Activated CD4-positive, alpha-beta T cell treated with anti-CD3 and anti-CD28 coated beads, Interleukin-2, amount 10 ng/mL, durations not matched to agents 24 days and 14 days (primary cell): ENCODE measurements around the gene CNOT9. TPM values are rescaled to one million over a fixed set of nuclear protein-coding genes. Genes with fewer than 3 reads are reported as not detected.
A peak's percentile ranks its signal among the peaks of the same experiment; 100 is the strongest.
"Not testable (repeated sequence)": the region's sequence is repeated elsewhere in the genome, so short reads cannot be mapped to it uniquely, and the experiment has no call there.

Source experiments
- DNase-seq: peaks from one replicate; pipeline ENCODE4 v3.0.0; 2022
- H3K27ac Mint-ChIP-seq: one replicate; pipeline ENCODE4 v1.8.0; 2022; ENCODE audit warnings: mild to moderate bottlenecking, mixed read lengths
- H3K27me3 Mint-ChIP-seq: one replicate; pipeline ENCODE4 v1.8.0; 2022; ENCODE audit warnings: mixed read lengths
- H3K36me3 Mint-ChIP-seq: one replicate; pipeline ENCODE4 v1.8.0; 2022; ENCODE audit warnings: low read depth, mild to moderate bottlenecking, mixed read lengths
- H3K4me1 Mint-ChIP-seq: one replicate; pipeline ENCODE4 v1.8.0; 2021; ENCODE audit warnings: mixed read lengths
- H3K4me3 Mint-ChIP-seq: one replicate; pipeline ENCODE4 v1.8.0; 2022; ENCODE audit warnings: mild to moderate bottlenecking, moderate library complexity, mixed read lengths
- H3K9me3 Mint-ChIP-seq: one replicate; pipeline ENCODE4 v1.8.0; 2021; ENCODE audit warnings: mixed read lengths
- intact Hi-C: fragments of 100-400 bp; cut with micrococcal nuclease; formaldehyde crosslinking; loops from one replicate; pipeline ENCODE4 v1.15.1; 2023
- total RNA-seq: library from RNA; stranded (reverse); gene quantifications from 2 replicates; pipeline ENCODE4 v1.2.3, GENCODE V29; 2022

CNOT9 gene, protein sequence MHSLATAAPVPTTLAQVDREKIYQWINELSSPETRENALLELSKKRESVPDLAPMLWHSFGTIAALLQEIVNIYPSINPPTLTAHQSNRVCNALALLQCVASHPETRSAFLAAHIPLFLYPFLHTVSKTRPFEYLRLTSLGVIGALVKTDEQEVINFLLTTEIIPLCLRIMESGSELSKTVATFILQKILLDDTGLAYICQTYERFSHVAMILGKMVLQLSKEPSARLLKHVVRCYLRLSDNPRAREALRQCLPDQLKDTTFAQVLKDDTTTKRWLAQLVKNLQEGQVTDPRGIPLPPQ
- 131 and 134 TPM in 2 replicates for total RNA-seq

DNA sequence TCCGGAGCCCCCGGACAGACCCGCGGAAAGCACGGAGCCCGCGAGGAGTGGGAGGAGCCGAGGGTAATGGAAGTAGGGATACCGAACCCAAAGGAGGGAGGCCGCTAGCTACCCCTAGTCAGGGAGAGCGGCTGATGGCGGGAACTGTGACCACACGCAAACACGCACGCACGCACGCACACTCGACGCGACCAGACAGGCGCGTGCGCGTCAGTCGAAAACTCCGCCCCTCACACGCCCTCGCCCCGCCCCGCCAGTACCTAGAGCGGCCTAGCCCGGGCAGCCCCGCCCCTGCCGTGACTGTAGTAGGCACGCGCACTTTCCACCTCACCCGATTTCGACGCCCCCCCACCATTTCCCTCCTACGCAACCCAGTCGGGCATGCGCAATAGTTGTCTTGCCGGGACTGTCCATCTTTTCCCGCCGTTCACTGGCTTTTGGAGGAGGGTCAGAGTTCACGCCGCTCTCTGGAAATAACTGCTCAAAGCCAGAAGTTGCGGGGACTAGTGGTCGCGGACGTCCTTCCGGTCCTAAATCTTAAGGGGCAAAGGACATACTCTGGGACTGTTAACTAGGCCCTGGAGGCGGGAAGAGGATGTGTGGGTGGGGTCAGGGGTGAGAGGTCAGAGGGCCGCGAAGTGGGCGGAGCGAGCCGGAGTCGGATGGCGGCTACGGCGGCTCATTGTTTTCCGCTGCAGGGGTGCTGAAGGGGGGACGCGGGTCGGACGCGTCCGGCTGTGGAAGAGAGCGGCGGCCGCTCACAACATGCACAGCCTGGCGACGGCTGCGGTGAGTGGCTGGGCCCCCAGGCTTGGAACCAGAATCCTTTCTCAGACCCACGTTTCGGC lies at the start of gene CNOT9, which contains the start of gene USP37:
TSS of gene CNOT9 (plus strand) at position 650 of the 848 bp plus-strand sequence. CDS start at position 766, 116 bp downstream.
TSS of gene USP37 (minus strand) at position 162 of the 848 bp plus-strand sequence. CDS start 9,698 bp downstream, outside the sequence.
- Mint-ChIP-seq H3K36me3 (peaks cover 56% of the 10 kb centered on the region), H3K27me3 (no peaks in the 10 kb centered on the region), H3K9me3 (no peaks in the 10 kb centered on the region), H3K27ac (peak within 1 kb of the TSS; percentile 100), H3K4me3 (peak within 1 kb of the TSS; percentile 93), H3K4me1 (peaks cover 52% of the 10 kb centered on the region)
- DNase-seq: peak; percentile 100
- intact Hi-C loops: loop anchor here (1.0 to 5.0 kb wide), 13 partner anchors 14 to 684 kb away; partner anchors contain the start of genes AAMP, ARPC2, BCS1L and CNPPD1

DNA sequence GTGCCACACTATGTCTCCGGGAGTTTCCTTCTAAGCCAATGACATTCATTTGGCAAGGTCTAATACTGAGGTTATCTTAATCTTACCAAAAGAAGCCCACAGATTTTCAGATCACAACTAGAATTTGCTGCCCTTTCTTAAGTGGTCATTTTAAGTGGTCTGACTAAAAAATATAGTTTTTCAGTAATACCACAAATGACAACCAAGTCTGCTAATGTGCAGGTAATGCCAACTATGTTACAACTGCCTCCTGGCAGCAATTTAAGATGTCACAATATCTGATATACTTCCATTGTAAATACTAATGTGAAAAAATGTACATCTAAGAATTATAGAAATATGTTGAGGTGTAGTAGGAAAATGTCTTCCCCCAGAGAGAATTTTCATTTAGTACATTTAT lies 49.8 kb upstream of the CNOT9 start:
- DNase-seq: no peak
- peaks cover 55% of the 10 kb centered on the region for H3K36me3 Mint-ChIP-seq
- no peak overlapping the region for H3K4me3 Mint-ChIP-seq
- no peaks in the 10 kb centered on the region for H3K27me3 Mint-ChIP-seq
- intact Hi-C loops: loop anchor here (5.0 kb wide), 2 partner anchors 48 to 112 kb away; partner anchors contain the start of genes CNOT9 and USP37
- H3K4me1 Mint-ChIP-seq: peaks cover 32% of the 10 kb centered on the region
- H3K27ac Mint-ChIP-seq: peak overlapping the region; percentile 54
- no peaks in the 10 kb centered on the region for H3K9me3 Mint-ChIP-seq

DNA sequence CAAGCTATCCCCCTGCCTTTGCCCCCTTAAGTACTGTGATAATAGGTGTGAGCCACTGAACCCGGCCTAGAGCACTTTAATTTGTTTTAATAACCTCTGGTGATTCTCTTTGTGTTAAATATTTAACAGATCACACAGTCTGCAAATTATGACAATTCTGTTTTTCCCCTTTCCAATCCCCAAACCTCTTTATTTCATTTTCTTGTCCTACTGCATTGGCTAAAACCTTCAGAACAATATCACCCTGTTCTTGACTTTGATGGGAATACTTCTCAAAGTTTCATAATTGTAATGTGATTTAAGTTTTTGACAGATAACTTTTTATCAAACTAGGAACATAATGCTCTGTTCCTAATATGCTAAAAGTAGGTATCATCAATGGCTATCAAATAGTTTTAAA lies 45.0 kb upstream of the CNOT9 start:
- H3K36me3 Mint-ChIP-seq: peaks cover 73% of the 10 kb centered on the region
- H3K9me3 Mint-ChIP-seq: peaks cover 7% of the 10 kb centered on the region
- H3K27me3 Mint-ChIP-seq: no peaks in the 10 kb centered on the region
- no peak for DNase-seq
- peaks cover 10% of the 10 kb centered on the region for H3K4me1 Mint-ChIP-seq
- intact Hi-C loops: no loop called here
- no peak overlapping the region for H3K27ac Mint-ChIP-seq
- H3K4me3 Mint-ChIP-seq: no peak overlapping the region

DNA sequence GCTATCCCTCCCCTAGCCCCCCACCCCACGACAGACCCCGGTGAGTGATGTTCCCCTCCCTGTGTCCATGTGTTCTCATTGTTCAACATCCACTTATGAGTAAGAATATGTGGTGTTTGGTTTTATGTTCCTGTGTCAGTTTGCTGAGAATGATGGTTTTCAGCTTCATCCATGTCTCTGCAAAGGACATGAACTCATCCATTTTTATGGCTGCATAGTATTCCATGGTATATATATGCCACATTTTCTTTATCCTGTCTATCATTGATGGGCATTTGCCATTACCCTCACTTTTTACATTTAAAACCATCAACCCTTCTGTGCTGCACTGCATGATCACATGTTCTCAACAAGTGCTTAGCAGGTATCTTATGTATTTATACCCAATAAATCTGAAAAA lies 40.2 kb upstream of the CNOT9 start:
- H3K36me3 Mint-ChIP-seq: peaks cover 80% of the 10 kb centered on the region
- H3K9me3 Mint-ChIP-seq: peaks cover 11% of the 10 kb centered on the region
- H3K4me3 Mint-ChIP-seq, H3K4me1 Mint-ChIP-seq, H3K27me3 Mint-ChIP-seq, DNase-seq, intact Hi-C loops, H3K27ac Mint-ChIP-seq: not testable (repeated sequence)

DNA sequence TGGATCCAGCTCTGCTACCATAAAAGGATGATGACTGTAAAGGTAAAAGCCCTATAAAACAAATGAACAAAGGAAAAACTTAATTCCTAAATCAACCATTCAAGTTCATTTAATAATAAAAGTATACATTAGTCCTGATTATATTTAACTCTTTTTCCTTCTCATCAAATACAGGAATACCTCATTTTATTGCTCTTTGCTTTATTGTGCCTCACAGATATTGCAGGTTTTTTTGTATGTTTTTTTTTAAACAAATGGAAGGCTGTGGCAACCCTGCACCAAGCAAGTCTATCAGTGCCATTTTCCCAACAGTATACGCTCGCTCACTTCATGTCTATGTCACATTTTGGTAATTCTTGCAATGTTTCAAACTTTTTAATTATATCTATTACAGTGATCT lies 38.6 kb upstream of the CNOT9 start:
- intact Hi-C loops: no loop called here
- no peak for DNase-seq
- no peak overlapping the region for H3K4me3 Mint-ChIP-seq
- H3K4me1 Mint-ChIP-seq: no peaks in the 10 kb centered on the region
- peaks cover 11% of the 10 kb centered on the region for H3K9me3 Mint-ChIP-seq
- peaks cover 72% of the 10 kb centered on the region for H3K36me3 Mint-ChIP-seq
- H3K27me3 Mint-ChIP-seq: no peaks in the 10 kb centered on the region
- H3K27ac Mint-ChIP-seq: no peak overlapping the region

DNA sequence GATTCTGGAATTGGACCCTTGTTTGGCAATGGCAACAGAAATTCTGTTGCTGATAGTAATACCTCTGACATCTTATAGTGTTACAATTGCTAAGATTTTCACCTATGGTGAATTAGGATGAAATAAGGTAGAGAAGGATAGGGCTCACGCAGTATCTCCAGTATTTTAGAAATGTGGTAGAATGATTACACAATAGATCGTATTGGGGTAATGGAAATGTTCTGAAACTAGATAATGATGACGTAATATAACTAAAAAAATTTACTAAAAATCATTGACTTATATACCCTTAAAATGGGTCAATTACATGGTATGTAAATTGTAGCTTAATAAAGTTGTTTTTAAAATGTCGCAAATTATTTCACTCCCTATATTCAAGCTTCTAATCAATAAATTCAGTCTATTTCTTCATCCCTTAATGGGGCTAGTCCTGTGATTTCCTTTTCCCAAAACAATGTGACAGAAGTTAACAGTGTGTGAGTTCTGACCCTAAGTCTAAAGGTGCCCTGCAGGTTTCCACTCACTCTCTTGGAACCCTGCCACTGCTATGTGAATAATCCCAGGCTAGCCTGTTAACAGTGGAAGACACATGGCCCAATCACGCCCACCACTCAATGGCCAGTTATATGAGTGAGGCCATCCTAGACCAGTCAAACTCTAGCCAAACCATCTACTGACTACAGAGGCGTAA lies 31.7 kb upstream of the CNOT9 start:
- Mint-ChIP-seq H3K27ac (no peak overlapping the region), H3K27me3 (no peaks in the 10 kb centered on the region)

DNA sequence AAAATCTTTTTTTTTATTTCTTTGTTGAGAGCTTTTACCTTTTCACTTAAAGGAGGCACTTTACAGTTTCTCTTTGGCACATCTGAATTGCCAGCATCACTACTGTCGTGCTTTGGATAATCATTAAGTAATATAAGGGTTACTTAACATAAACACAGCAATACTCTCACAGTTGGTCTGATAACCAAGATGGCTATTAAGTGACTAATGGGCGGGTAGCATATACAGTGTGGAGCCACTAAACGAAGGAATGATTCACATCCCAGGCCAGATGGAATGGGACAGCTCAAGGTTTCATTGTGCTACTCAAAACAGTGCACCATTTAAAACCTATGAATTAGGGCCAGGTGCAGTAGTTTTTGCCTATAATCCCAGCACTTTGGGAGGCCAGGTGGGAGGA lies 28.6 kb upstream of the CNOT9 start:
- Mint-ChIP-seq H3K36me3 (peaks cover 51% of the 10 kb centered on the region), H3K4me3 (no peak overlapping the region), H3K9me3 (no peaks in the 10 kb centered on the region), H3K27ac (no peak overlapping the region), H3K4me1 (peaks cover 10% of the 10 kb centered on the region), H3K27me3 (no peaks in the 10 kb centered on the region)
- intact Hi-C loops: no loop called here
- DNase-seq: no peak

More for the DNA sequence above, 31.7 kb upstream of the CNOT9 start:
- Mint-ChIP-seq H3K36me3 (peaks cover 48% of the 10 kb centered on the region), H3K4me3 (no peak overlapping the region), H3K4me1 (peaks cover 10% of the 10 kb centered on the region), H3K9me3 (no peaks in the 10 kb centered on the region)
- no peak for DNase-seq
- intact Hi-C loops: no loop called here

DNA sequence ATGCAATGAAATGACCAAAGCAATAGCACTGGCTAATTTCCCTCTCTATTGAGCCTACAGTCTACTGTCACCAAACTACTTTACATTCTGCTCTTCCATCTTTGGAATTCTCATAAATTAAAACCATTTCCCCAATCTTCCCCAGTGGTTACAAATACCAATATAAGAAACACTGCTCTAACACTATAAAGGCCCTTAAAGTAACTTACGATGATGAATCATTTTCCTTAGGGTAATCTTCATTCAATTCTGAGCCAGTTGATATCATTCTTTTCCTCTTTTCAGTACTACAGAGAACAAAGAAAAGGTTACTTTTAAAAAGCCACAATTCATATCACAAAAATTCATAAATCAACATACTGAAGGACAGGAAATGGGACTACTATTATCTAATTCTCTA lies 22.6 kb upstream of the CNOT9 start:
- Mint-ChIP-seq H3K4me1 (peaks cover 7% of the 10 kb centered on the region), H3K27ac (no peak overlapping the region), H3K36me3 (peaks cover 60% of the 10 kb centered on the region), H3K9me3 (no peaks in the 10 kb centered on the region), H3K27me3 (no peaks in the 10 kb centered on the region), H3K4me3 (no peak overlapping the region)
- DNase-seq: no peak
- intact Hi-C loops: no loop called here

DNA sequence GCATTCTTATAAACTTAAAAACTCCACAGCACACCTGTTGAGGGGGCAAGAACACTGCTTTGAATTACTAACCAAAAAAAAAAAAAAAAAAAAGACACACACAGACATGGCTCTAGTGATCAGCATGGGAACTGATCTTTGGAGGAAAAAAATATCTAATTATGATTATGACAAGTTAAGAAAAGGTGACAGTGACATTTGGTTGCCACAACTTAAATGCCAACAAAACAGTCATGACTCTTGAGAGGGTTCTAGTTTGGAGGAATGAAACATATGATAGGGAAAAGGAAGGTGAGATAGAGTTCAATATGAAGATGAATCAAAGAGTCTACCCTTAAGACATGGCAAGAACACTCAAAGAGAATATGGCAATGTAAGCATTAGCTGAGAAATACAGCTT lies 21.1 kb upstream of the CNOT9 start:
- no peaks in the 10 kb centered on the region for H3K27me3 Mint-ChIP-seq
- H3K4me3 Mint-ChIP-seq: no peak overlapping the region
- intact Hi-C loops: no loop called here
- DNase-seq: no peak
- H3K9me3 Mint-ChIP-seq: no peaks in the 10 kb centered on the region
- no peak overlapping the region for H3K27ac Mint-ChIP-seq
- H3K4me1 Mint-ChIP-seq: peaks cover 2% of the 10 kb centered on the region
- H3K36me3 Mint-ChIP-seq: peaks cover 59% of the 10 kb centered on the region

DNA sequence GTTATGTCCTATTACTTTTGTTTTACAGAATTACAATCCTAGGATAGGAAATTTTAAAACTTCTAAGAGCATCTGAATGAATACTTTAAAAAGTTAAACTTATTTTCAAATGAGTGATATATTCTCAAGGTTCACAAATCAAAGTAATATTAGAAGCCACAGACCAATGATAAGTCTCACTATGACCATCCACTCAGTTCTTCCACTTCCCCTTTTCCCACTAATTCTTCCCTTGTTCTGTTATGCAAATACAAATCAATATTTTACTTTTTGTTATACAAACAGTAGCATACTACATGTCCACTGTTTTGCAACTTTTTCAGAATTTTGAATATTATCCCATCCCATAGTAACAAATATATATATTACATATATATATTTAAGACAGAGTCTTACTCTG lies 20.7 kb upstream of the CNOT9 start:
- no peaks in the 10 kb centered on the region for H3K9me3 Mint-ChIP-seq
- no peaks in the 10 kb centered on the region for H3K27me3 Mint-ChIP-seq
- no peak overlapping the region for H3K27ac Mint-ChIP-seq
- DNase-seq: no peak
- H3K36me3 Mint-ChIP-seq: peaks cover 60% of the 10 kb centered on the region
- intact Hi-C loops: no loop called here
- peaks cover 2% of the 10 kb centered on the region for H3K4me1 Mint-ChIP-seq
- no peak overlapping the region for H3K4me3 Mint-ChIP-seq

DNA sequence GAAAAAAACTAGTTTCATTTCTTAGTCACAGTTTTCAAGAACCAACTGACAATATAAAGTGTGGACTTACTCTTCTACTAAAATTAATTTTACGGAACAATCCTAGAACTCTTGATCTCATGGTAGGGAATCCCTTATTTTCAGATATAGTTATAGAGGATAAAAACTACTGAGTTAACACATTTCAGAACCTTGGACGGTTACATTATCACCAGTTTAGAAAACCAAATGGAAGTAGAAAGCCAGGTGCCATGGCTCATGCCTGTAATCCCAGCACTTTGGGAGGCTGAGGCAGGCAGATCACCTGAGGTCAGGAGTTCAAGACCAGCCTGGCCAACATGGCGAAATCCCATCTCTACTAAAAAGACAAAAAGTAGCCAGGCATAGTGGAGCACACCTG lies 14.4 kb upstream of the CNOT9 start:
- peaks cover 12% of the 10 kb centered on the region for H3K4me1 Mint-ChIP-seq
- intact Hi-C loops, H3K9me3 Mint-ChIP-seq, H3K27ac Mint-ChIP-seq, H3K4me3 Mint-ChIP-seq, H3K27me3 Mint-ChIP-seq, DNase-seq: not testable (repeated sequence)
- H3K36me3 Mint-ChIP-seq: peaks cover 62% of the 10 kb centered on the region

DNA sequence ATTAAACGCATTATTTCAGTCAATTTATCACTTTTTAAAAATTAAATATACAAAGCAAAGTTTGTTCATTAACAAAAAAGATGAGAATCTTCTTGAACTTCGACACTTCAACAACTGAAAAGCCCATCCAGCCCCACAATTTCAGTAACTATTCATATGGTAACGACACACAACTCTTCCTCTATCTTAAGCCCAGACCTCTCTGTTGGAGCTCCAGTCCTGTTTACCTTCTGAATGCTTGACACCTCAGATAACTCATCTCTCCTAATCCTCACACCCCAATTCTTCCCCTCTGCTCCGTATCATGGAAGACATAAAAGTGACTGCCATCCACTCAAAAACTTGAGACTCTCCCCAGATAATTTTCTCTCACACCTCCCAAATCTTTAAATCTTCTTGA lies 13.1 kb upstream of the CNOT9 start:
- peaks cover 12% of the 10 kb centered on the region for H3K4me1 Mint-ChIP-seq
- H3K4me3 Mint-ChIP-seq: no peak overlapping the region
- H3K27me3 Mint-ChIP-seq: no peaks in the 10 kb centered on the region
- no peak overlapping the region for H3K27ac Mint-ChIP-seq
- intact Hi-C loops: no loop called here
- DNase-seq: no peak
- no peaks in the 10 kb centered on the region for H3K9me3 Mint-ChIP-seq
- H3K36me3 Mint-ChIP-seq: peaks cover 67% of the 10 kb centered on the region

DNA sequence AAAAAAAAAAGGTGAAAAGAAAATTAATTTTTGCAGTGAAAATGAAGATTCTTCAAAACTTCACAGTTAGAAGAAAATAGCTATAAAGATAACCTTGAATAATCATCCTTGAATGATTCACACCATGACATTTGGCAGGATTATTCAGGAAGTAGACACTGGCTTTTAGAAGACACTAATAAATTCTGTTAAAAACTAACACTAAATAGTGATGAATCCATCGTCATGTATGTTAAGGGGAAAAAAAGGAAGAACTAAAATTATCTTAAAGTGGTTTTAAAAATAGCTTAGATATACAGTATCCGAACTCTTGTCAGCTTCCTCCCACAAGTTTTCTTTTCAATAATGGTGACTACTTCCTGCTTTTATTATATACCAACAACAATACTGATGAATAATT lies 10.7 kb upstream of the CNOT9 start:
- no peak for DNase-seq
- Mint-ChIP-seq H3K36me3 (peaks cover 66% of the 10 kb centered on the region), H3K27ac (no peak overlapping the region), H3K9me3 (no peaks in the 10 kb centered on the region), H3K4me3 (no peak overlapping the region), H3K4me1 (peaks cover 15% of the 10 kb centered on the region), H3K27me3 (no peaks in the 10 kb centered on the region)
- intact Hi-C loops: no loop called here

DNA sequence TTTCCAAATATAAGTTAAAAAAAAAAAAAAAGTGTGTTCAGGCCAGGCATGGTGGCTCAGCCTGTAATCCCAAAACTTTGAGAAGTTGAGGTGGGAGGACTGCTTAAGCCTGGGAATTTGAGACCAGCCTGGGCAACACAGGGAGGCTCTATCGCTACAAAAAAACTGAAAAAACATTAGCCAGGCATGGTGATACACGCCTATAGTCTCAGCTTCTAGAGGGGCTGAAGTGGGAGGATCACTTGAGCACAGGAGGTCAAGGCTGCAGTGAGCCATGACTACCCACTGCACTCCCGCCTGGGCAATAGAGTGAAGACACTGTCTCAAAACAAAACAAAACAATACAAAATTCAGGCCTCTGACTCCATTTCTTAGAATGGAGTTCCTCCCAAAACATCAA lies 9.7 kb upstream of the CNOT9 start:
- DNase-seq: no peak
- Mint-ChIP-seq H3K27me3 (no peaks in the 10 kb centered on the region), H3K36me3 (peaks cover 68% of the 10 kb centered on the region), H3K4me3 (no peak overlapping the region), H3K27ac (peak overlapping the region; percentile 38), H3K4me1 (peaks cover 25% of the 10 kb centered on the region), H3K9me3 (no peaks in the 10 kb centered on the region)
- intact Hi-C loops: no loop called here
